NCI-H1930 (cell line): ENCODE measurements around the gene TAS2R60.
"Not testable (repeated sequence)": the region's sequence is repeated elsewhere in the genome, so short reads cannot be mapped to it uniquely, and the experiment has no call there.

Experiments used
- DNase-seq, 2 experiments: peaks; one replicate each; lab custom pipeline; 2025; lab: John Stamatoyannopoulos, UW

Gene TAS2R60

DNA sequence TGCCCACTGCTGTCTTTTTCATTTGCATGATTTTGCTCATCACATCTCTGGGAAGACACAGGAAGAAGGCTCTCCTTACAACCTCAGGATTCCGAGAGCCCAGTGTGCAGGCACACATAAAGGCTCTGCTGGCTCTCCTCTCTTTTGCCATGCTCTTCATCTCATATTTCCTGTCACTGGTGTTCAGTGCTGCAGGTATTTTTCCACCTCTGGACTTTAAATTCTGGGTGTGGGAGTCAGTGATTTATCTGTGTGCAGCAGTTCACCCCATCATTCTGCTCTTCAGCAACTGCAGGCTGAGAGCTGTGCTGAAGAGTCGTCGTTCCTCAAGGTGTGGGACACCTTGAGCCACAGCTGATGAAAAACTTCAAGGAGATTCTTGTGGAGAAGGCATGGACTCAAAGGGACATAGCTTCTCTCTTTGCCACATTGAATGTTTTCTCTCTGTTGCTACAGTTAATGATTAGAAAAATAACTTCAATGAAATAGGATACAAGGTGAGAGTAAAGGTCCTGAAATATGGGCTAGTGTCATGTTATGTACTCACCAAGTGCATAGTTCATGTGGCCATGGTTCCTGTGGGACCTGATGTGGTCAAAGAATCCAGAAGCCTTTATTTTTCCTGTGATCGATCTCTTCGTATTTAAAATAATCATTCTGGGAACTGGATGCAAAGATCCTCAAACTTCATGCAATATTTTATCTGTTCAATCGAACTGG is 970 bp downstream of the TAS2R60 start:
- no peak for DNase-seq

DNA sequence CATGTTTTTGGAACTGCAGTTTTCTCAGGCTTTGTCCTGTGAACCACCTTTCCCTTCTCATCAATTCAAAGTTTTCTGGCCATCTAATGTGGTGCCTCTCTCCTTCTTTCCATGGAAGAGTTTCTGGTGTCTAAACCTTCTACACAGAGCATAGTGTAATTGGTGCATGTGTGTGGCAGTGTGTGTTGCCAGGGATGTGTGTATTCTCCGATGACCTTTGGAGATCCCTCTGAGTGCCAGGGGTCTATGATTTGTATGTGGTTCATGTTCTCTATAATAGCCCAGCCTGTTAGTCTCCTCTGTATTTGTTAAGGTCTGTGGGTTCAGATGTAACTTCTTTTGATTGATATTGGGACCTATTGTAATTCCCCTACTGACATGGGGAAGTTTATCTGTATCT is 1.5 kb downstream of the TAS2R60 start:
- DNase-seq = no peak

DNA sequence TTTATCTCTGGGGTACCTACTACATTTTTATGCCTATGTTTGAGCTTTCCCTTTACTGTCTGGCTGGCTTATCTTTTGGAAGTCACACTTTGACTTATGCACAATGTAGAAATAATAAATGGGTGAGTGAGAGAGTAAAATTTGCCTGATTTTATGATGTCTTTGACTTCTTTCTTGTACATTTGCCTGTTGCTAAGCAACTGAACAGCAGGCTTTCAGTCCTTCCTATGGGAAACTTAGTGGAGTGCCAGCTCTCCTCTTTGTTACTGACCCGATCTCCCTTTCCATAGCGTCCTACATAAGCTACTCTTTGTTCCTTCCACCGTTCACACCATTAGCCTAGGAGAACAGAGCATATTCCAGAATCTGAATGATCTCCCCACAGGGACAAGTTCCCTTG is 4.2 kb downstream of the TAS2R60 start:
- DNase-seq = no peak

DNA sequence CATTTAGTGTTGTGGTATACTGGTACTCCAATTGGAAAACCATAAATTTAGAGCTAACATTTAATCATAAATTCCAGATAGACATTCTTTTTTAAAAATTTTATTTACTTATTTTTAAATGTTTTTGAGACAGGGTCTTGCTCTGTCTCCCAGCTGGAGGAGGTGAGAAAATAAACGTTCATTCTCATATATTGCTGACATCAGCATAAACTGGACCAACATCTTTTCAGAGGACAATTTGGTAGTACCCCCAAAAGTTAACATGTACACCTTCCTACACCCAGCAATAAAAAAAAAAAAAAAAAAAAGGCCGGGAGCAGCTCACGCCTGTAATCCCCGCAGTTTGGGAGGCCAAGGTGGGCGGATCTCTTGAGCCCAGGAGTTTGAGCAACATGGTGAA is 5.2 kb downstream of the TAS2R60 start:
- DNase-seq = no peak

DNA sequence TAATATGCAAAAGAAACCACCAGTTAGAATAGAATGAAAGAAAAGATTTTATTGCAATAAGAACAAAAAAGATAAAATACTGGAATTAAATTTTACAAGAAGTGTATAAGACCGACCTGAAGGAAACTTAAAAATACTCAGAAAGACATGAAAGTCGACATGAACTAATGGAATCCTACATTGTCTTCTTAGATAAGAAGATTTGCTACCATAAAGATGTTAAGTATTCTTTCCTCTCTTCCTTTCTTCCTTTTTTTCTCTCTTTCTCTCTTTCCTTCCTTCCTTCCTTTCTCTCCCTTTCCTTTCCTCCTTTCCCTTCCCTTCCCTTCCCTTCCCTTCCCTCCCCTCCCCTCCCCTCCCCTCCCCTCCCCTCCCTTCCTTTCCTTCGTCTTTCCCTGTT is 6.5 kb downstream of the TAS2R60 start:
- DNase-seq = no peak

DNA sequence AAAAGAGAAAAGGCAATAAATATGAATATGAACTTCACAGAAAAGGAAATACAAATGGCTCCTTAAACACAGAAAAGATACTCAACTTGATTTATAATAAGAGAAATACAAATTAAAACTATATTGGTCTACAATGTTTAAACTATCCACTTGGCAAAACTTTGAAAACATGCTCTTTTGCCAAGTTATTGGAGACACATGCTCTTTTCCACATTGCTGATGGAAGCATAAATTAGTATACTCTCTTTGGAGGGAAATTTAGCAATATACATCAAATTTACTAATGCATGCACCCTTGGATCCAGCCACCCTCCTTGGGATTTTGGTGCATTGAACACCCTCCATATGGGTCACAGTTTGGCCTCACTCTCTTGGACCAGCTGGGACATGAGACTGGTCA is 7.9 kb downstream of the TAS2R60 start:
- no peak for DNase-seq

DNA sequence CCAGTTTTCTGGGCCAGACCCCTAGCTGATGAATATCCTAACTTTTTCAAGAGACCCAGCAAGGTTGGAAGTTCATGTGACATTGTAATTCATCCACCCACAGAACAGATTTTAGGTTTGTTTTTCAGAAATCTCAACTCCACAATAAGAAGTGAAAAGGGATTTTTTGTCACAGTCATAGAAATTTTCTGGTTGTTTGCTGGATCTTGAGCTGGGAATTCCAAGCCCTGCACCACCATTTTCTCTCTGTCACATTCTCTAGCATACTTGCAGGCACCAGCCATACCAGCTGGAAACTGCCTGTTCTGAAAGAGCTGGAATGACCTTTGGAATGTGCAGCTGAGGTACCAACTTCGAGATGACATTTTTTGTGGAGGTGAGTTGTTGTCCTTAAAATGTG is 8.5 kb downstream of the TAS2R60 start:
- no peak for DNase-seq

DNA sequence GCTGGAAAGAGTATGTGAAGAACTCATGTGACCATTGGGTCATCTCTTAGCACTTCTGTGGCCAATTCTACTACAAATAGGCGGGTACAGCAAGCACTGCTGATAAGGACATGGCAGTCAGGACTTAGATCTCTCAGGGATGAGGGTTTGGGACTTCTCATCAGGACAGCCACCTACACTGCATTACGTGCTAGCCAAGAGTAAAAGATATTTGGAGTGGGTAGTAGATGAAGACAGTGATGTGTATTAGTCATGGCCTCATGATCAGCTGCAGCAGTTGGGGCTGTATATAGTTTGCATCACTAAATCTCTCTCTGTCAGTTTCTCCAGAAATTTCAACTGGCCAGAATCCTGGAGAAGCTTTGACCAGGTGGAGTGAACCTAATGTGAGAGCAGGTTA is 9.2 kb downstream of the TAS2R60 start:
- no peak for DNase-seq

DNA sequence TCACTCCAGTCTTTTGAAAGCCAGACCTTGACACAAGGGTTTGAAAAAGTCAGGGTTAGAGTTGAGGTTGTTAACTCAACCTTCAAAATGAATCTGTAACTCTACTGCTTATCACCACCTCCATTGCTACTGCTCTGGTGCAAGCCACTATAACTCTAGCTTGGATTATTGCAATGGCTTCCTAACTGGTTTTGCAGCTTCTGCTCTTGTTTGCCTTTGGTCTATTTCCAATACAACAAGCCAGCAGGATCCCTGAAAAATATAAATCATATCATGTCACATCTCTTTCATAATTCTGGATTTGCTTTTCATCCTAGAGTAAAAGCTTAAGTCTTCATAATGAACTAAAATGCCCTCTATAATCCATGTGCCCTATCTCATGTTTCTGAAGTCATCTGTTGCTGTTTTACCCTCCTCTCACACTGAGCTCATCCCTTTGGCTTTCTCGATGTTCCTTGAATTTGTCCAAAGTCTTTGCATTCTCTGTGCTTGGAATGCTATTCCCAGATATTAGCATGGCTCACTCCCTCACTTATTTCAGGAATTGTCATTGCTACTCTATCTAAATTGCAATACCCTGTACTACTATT is 10.9 kb downstream of the TAS2R60 start:
- DNase-seq = no peak

DNA sequence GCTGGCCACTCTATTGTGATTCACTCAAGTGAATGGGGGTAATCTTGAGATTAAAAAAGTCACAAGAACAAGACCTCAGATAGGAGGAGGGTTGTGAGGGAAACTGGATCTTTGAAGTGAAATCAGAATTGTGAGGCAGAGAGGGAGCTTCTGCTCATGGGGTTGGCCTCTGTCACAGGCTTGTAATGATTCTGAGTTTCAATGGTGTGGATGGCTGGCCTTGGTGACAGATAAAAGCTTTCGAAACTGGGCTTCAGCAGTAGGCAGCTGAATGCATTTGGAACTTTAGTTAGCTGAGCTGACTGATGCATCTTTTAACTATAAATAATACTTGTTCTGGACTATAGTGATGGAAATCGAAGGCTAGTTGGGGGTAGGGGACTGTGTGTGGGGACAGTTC is 12.2 kb downstream of the TAS2R60 start:
- DNase-seq = no peak

DNA sequence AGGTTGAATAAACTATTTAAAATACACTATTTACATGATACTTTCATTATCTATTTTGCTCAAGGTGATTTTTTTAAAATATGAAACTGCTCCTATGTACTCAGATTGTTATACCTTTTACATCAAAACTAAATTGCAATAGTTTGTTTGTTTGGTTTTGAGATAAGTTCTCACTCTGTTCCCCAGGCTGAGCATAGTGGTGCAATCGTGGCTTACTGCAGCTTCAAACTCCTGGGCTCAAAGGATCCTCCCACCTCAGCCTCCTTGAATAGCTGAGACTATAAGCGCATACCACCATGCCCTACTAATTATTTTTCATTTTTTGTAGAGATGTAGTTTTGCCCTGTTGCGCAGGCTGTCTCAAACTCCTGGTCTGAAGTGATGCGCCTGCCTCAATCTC is 12.7 kb downstream of the TAS2R60 start:
- DNase-seq = no peak

DNA sequence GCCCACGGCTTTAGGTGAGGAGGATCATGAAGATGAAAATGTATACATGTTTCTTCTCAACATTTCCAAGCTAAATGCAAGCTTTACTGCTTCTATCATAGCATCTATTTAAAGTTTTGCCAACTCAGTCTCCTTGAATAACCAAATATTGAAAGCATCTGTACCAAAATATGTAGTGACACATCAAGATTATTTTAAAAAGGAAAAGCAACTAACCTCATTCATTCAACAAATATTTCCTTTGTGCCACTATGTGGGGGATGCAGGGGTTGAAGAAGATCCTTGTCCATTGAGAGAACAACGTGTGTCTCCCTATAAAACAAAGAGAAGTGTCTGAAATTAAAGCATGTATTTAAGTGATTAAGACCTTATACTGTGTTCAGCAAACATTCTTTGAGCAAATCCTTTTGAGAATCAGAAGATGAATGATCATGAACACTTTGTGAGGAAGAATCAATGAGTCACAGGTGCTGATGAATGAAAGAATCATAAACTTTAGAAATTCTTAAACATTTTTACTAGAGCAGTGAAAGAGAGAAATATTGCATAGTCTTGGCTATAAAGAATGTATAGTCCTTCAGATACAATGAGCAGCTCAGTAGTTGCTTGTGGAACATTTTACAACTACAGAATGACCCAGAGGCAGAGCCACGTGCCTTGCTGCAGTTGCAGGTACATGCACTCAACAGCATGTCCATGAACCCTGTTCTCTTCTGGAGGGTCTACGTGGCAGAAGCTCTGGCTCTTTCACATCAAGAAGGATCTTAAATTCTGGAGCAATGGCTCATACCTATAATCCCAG is 13.9 kb downstream of the TAS2R60 start:
- no peak for DNase-seq

DNA sequence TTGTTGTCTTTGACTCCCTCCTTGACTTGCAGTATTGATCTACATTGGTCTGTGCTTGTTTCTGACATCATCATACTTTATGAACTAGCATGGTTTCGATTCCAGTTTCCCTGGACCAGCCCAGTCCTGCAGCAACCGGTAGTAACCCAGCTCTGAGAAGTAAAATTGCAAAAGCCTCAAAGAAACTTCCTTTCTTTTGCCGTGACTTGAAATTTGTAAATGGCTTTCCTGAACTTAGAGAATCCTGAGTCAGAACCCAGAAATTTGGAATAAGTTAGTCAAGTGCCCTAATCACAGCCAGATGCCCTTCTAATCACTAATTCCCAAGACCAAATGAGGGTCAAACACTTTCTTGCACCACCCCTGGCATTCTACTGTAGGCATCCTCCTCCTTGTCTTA is 15.0 kb downstream of the TAS2R60 start:
- no peak for DNase-seq

DNA sequence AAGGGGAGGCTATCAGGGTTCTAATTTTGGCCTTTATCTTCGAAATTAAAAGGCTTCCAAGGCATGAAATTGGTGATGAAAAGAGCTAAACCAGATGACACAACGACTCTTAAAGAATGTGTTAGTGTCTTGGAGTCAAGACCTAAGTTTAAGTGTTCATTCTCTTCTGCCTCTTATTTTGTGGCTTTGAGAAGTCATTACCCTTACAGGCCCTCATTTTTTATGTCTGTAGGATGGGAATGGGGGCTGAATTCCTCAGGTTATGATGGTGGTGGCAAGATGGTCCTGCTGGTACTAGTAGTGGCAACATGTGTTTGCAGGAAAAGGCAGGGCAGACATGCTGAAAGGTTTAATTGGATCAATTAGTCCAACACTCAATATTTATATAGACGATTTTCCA is 15.4 kb downstream of the TAS2R60 start:
- DNase-seq = no peak

DNA sequence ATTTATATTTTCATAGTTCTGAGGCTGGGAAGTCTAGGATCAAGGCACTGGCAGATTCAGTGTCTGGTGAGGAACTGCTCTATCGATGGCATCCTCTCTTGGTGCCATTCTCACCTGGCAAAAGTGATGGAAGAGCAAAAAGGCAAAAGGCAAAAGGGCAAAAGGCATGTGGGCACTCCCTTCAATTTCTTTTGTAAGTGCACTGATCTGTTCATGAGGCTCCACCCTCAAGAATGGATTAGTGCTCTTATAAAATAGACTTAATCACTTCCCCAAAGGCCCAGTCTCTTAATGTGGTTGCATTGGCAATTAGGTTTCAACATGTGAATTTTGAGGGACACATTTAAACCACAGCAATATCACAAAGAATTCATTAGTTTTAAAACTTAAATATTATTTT is 16.1 kb downstream of the TAS2R60 start:
- no peak for DNase-seq

DNA sequence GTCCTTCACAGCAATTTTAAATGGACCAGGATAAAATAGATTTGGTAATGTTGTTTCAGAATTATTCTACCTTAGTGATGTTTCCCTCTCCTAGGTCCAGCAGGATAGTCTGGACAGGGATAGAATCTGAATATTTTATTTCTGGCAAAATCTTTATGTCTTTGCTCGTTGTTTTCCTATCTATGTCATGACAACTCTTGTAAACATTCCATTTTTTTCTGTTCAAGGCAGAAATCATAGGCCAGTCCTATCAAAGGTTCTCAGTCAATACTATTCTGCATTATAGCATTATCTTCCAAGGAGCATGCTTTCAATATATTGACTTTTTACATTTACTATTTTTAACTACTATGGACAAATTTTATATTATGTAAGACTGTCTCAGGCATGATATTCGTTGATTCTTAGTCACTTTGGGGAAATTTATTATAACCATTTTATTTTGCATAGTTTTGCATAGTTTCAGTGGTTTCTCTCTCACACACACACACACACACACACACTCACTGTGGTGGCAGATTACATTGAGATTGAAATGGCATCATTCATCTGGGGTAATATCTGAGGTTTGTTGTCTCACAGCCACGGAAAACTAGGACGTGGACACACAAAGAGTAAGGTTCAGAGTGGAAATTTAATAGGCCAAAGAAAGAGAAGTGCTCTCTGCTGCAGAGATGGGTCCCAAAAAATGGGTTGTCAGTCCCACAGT is 17.2 kb downstream of the TAS2R60 start:
- DNase-seq = no peak

DNA sequence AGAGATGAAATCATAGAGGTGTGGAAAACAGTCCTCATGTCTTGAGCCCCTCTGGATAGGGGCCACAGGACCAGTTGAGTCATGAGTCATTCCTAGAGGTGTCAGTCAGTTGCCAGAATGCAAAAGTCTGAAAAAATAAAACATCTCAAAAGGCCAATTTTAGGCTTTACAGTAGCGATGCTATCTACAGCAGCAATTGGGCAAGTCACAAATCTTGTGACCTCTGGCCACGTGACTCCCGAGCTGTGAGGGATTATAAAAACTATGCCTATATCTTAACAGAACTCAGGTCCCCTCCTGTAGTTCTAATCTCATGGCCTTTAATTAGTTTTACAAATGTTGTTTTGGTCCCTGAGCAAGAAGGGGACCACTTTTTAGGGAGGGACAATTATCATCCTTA is 18.8 kb downstream of the TAS2R60 start:
- no peak for DNase-seq

DNA sequence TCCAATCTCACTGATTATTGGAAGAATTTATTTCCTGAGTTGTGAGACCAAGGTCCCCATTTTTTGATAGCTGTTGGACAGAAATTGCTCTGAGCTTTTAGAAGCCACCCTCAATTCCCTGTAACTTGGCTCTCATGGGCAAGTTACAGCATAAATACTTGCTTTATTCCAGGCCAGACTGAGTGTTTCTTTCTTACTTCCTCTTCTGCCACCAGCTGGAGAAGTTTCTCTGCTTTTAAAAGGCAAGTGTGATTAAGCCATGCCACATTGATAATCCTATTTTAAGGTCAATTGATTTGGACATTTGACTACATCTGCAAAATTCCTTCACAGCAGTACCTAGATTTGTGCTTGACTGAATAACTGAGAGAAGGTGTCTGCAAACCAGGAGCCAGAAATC is 20.3 kb downstream of the TAS2R60 start:
- no peak for DNase-seq

DNA sequence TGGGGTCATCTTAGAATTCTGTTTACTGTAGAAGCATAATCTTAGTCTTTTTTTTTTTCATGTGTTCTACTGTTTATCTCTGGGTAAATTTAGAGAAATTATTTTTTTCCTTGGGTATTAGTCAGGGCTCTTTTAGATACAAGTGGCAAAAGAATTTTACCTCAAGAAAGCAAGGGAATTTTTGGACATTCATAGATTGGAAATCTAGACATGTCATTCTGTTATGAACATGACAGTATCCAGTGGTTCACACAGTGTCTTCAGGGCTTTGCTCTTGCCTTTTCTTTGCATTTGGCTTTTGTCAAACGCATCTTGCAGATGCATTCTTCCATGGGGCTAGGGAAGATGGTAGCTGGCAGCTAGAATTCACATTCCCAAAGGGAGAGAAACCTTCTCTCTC is 20.7 kb downstream of the TAS2R60 start:
- no peak for DNase-seq

DNA sequence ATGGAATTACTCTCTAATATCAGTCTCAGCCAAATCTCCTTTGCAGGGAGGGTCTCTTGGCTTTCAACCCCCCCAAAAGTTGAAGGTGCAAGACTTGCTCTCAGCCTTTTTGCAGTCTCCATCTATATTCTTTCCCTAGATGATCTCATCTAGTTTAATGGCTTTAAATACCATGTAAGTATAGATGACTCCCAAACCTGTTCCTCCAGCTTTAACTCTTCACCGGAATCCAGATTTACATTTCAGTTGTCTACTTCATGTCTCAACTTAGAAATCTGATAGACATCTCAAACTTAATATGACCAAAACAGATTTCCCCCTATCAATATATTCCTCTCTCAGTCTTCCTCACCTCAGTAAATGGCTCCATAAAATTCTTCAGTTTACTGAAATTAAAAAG is 24.5 kb downstream of the TAS2R60 start:
- DNase-seq = no peak

DNA sequence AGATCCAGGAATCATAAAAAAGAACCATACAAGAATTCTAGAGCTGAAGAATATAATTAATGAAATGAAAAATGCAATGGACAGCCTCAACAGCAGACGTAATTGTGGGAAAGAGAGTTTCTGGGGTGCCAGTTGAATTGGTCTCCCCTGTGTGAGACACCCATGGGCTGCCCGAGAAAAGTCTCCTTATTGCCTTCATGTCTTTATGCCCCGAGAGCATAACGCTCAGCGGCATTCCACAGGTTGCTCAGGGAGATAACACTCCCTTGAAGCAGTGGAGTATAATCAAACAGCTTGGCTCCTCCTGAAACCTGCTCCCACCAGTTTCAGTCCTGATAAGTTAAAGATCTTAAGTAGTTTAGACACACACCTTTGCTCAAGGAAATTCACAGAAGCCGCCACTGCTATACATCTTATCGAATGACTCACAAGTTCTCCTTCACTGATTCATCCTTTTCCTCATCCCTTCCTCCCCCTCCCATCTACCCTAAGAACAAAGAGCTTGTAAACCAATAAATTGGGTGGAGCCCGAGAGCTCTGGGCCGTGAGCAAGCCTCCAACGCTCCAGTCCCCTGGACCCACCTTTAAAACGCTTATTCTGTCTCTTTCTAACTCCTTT is 28.9 kb downstream of the TAS2R60 start:
- DNase-seq = not testable (repeated sequence)

DNA sequence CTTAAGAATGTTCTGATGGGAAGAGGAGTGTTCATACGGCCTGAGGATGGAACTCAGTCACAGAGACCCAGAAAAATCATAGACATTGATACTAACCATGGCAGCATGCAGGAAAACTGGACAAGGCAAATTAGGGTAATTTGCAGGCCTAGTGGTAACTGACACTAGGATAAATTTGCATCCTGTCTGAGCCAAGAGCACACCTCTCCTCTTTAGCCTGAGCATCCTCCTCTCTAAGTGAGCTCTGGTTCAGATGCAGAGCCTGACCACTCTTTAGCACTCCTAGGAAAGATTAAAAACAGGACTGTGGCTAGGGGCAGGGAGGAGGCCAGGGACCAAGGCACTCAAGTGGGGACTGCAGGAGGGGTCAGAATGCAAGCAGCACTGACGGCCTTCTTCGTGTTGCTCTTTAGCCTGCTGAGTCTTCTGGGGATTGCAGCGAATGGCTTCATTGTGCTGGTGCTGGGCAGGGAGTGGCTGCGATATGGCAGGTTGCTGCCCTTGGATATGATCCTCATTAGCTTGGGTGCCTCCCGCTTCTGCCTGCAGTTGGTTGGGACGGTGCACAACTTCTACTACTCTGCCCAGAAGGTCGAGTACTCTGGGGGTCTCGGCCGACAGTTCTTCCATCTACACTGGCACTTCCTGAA is 34.4 kb downstream of the TAS2R60 start, which contains the start of gene TAS2R41:
TSS of gene TAS2R41 (plus strand) at position 373 of the 650 bp plus-strand sequence. CDS start at position 373, 0 bp downstream.
- no peak for DNase-seq
